GM18511 (cell line): ENCODE results near the gene LHX1.

Source experiments
- ATAC-seq: cut with Tn5 transposase; IDR thresholded peaks from one replicate; pipeline ENCODE4 v1.9.1; 2021; ENCODE audit warnings: mild to moderate bottlenecking, moderate library complexity; ENCODE audit not compliant: unreplicated experiment

Gene LHX1

GRCh38 chr17:36937001-36937958 is at the start of gene LHX1:
TSS of gene LHX1 (plus strand) at chr17:36937475. CDS start at chr17:36938198, 723 bp downstream.
- no peak for ATAC-seq

- no peak for ATAC-seq
Observed at GRCh38 chr17:36888236-36888951, 48.9 kb upstream of the LHX1 start.

GRCh38 chr17:36889770-36890349 is 47.4 kb upstream of the LHX1 start:
- ATAC-seq = no peak

GRCh38 chr17:36890398-36891168 is 46.7 kb upstream of the LHX1 start:
- ATAC-seq = no peak

GRCh38 chr17:36892112-36892838 is 45.0 kb upstream of the LHX1 start:
- no peak for ATAC-seq

- no peak for ATAC-seq
Observed at GRCh38 chr17:36894177-36894576, 43.1 kb upstream of the LHX1 start.

- ATAC-seq = no peak
Observed at GRCh38 chr17:36894925-36895324, 42.4 kb upstream of the LHX1 start.

- no peak for ATAC-seq
Observed at GRCh38 chr17:36899250-36900159, 37.8 kb upstream of the LHX1 start.

- no peak for ATAC-seq
Observed at GRCh38 chr17:36900160-36900512, 37.1 kb upstream of the LHX1 start.

- no peak for ATAC-seq
Observed at GRCh38 chr17:36901506-36901905, 35.8 kb upstream of the LHX1 start.

GRCh38 chr17:36907407-36907806 is 29.9 kb upstream of the LHX1 start:
- no peak for ATAC-seq

GRCh38 chr17:36910513-36910912 is 26.8 kb upstream of the LHX1 start:
- ATAC-seq = no peak

- no peak for ATAC-seq
Observed at GRCh38 chr17:36911001-36911400, 26.3 kb upstream of the LHX1 start.

GRCh38 chr17:36913132-36913531 is 24.1 kb upstream of the LHX1 start:
- no peak for ATAC-seq

- ATAC-seq = no peak
Observed at GRCh38 chr17:36918211-36918691, 19.0 kb upstream of the LHX1 start.

- ATAC-seq = no peak
Observed at GRCh38 chr17:36919407-36919968, 17.8 kb upstream of the LHX1 start.

GRCh38 chr17:36920032-36921005 is 17.0 kb upstream of the LHX1 start:
- ATAC-seq = no peak
